GDM1 (cell line): ENCODE results near the gene ADAMTS2.

Experiments used
- DNase-seq: peaks from one replicate; lab custom pipeline; 2025; lab: John Stamatoyannopoulos, UW

Gene ADAMTS2

DNA sequence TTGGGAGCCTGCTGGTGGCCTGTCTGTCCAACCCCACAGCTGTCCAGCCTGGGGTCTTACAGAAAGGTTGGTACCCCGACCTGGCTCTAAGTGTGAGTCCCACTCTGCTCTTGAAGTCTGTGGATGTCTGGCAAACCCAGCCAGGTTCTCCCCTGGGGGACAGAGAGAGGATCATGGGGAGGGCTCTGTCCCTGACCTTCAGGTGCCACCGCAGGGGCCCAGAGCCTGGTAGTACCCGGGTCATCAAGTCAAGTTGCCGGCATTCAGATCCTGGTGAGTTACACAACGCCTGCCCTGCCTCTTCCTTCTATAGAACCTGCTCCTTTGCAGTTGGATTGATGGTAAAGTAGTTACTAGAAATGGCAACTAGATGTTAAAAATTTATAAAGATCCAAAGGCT lies 66.7 kb downstream of the ADAMTS2 start:
- no peak for DNase-seq

DNA sequence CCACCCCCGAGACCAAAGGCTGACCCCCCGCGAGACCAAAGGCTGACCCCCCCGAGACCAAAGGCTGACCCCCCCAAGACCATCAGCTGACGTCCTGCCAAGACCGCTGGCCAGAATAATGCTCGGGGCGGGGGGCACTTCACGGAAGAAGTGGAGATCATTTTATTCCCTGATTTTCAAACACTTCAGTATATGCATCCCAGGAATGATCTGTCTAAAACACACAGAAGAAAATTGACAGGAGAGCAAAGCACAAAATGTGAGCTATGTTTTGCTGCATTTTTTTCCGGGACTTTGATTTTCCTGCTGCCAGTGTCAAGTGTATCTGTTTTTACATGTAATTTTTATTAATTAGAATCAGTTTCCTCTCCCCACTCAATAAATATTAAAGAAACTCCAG lies 67.1 kb downstream of the ADAMTS2 start:
- DNase-seq: no peak

DNA sequence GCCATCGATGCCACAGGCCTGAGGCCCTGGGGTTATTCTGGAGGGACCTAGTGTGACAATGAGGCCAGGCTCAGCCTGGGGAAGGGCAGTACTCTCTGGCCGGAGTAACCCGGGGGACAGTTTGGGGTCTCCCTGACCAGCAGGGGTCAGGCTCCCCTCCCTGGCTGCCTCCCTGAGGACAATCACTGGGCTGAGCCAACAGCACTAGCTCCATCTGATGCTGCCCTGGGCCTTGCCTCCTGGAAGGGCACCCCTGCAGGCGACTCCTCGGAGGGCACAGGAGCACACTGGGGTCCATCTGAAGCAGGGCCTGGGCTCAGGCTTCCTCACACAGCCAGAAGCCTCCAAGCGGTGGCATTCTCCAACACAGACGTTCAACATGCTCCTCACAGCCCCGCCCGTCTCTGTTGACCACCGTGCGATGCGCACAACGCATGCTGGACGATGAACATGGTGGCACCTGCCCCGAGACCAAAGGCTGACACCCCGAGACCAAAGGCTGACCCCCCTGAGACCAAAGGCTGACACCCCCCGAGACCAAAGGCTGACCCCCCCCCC lies 68.3 kb downstream of the ADAMTS2 start:
- no peak for DNase-seq

- DNase-seq: no peak
Observed at GRCh38 chr5:179275941-179276837, 69.1 kb downstream of the ADAMTS2 start.

DNA sequence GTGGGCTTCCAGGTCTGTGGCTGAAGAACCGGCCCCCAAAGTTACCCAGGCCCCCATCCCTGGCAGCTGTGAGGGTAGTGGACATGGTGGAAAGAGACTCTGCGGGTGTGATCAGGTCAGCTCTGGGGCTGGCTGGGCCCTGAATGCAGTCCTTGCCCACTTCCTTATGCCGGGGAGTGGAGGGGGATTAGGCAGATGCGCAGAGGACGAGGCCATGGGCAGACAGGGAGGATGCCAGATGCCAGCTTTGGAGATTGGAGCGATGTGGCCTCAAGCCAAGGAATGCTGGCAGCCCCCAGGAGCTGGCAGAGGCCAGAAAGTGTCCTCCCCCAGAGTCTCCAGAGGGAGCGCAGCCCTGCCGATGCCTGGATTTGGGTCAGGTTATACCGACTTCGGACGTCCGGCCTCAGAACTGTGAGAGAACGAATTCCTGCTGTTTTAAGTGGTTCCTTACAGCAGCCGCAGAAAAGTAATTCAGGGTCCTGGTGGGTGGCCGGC lies 69.8 kb downstream of the ADAMTS2 start:
- DNase-seq: no peak

GRCh38 chr5:179274321-179275315 lies 70.6 kb downstream of the ADAMTS2 start:
- DNase-seq: no peak

DNA sequence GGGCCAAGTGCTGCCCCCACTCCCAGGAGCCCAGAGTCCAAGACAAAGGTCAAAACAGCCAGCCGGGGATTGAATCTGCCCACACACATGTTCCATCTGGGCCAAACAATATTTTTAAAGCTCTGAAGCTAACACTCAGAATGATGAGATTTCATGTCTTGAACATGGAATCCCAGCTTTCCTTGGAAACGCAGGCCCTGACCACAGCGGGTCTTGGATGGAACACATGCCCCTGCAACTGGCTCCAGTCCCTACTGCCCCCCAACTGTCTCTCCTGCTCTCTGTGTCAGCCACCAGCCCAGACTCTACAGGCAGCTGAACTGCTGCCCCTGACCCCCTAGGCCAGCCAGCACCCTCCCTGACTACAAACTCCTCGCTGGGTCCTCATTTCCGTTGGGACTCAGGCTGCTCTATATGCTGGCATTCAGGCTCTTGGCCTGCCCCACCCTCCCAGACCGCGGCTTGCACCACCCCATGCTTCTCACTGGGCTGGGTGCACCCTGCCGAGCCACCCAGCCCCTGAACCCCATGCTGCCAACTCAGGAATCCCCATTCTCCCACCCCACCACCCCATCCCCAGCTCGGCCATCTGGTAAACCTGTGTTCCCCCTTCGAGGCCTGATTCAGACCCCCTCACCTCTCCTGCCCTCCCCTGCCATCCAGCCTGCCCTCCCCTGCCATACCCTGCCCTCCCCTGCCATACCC lies 71.7 kb downstream of the ADAMTS2 start:
- DNase-seq: no peak

DNA sequence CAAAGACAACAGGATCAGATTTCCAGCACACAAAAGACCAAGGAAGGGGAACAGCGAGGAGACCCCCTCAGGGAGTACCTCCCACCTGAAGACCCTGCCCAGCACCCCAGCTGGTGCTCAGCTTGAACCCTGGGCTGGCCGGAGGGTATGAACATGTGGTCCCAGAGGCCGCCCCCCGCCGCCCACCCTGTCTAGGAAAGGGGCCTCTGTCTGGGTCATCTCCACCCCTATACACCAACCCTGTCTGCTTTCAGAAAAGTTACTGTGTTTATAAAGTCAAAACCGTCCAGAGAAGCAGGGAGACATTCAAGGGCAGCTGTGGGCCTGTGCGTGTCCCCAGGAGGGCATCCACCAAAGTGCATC lies 72.2 kb downstream of the ADAMTS2 start:
- DNase-seq: no peak

DNA sequence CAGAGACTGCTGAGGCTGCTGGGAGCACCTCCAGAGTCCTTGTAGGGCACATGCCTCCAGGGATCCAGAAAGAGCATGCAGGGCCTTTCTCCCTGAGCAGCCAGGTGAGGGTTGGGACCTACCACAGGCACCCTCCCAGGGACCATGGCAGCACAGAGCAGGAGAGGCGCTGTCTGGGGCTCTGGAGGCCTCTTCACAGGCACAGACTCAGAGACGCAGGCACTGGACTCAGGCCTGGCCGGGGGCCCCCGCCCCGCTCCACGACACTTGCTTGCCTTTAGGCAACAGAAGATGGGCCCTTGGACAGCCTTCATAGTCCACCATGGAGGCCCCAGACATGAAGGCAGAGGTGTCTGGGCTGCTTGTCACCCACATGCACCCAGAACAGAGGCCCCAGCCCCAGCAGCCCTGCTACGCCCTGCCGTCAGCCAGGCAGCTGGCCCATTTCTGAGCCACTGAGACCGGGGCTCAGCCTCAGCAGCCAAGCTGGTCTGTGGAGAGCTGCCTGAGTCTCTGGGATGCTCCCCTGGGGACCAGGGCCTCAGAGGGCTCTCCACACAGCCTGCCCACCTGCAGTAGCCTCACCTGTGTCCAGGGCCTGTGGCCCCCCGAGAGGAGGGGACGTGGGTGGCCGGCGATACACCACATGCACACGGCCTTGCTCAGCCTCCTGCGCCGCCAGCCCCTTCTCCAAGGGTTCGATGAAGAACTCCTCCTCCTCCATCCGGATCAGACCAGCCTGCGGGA lies 72.8 kb downstream of the ADAMTS2 start:
- DNase-seq: no peak

DNA sequence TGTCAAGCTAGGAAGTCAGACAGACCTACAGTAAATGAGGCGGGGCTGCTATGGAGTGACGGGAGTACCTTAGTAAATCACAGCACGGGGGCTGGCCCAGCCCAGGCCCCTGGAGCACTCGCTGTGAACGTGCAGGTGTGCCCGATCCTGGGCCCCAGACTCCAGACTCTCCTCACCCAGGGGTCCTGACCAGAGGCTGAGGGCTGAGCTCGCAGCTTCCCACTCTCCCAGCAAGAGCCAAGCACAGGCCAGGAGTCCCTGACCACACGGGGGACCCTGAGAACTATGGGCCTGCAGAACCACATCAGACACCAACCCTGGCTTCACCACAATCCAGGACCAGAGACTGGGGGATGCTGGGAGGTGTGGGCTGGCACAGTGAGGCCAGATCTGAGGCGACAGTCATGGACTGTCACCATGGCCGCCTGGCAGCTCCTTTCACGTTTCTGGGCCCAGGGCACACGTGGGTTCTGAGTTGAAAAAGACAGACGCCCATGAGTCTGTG lies 73.4 kb downstream of the ADAMTS2 start:
- DNase-seq: no peak

GRCh38 chr5:179271428-179271734 lies 73.9 kb downstream of the ADAMTS2 start:
- DNase-seq: no peak

DNA sequence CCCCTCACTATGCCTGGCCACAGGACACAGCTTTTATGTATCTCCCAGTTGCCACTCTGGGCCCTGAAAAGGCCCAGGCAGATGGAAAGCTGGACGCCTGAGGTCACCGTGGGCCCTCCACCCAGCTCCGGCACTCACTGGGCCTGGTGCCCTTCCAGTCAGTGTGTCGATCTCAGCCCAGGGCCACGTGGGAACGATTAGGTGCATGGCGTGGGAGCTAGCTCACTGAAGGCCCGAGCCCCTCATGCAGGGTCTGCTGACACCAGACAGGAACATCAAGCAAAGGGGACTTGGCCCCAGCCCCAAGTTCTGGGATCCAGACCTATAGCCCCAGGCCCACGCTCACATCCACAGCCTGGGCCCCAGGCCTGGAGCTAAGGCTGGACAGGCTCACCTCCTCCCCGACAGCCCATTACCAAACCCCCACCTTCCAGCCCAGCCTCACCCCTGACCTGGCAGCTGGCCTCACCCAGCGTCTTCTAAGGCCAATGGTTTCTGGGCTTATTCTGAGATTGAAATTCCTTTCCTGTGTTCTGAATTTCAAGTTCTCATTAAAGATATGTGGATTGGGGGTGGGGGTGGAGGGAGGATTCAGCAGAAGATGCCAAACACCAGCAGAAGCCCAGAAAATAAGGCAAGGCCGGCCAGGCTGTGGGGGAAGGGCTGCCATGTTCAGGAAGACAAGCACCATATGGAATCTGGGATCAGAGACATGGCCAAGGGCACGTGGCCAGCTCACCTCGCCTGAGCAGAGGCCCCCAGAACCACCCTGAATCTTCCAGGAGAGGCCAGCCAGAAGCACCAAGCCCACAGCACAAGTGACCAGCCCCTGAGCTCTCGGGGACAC lies 74.5 kb downstream of the ADAMTS2 start:
- DNase-seq: no peak

DNA sequence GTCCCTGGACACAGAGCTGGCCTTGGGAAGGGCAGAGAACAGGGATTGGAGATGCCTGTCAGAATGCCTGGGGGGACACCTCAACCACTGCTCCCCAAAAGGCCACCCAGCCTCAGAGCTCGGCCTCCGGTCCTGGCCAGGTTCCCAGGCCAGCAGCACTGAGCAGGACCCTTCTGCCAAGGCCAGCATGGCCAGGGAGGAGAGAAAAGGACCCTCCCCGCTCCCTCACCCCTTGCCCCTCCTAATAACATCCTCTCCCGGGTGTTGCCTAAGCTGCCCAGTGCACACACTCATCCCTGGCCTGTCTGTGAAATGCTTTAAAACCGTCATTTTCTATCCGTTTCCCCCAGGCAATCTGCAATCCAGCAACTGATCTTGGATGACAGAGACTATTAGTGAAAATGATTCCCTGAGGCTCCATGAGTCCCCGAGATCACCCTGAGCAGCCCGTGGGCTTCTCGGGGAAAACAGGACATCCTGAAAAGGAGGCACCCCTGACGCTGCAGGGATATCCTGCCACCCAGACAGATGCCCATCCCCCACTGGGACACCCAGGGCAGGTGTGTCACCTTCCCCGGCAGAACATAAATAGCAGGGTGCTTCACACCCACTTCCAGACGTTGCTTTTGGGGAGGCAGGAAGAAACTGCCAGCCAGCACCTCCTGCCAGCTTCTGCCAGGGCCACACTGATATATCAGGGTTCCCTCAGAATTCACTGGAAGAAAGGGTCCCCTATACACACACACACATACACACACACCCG lies 75.3 kb downstream of the ADAMTS2 start:
- no peak for DNase-seq

DNA sequence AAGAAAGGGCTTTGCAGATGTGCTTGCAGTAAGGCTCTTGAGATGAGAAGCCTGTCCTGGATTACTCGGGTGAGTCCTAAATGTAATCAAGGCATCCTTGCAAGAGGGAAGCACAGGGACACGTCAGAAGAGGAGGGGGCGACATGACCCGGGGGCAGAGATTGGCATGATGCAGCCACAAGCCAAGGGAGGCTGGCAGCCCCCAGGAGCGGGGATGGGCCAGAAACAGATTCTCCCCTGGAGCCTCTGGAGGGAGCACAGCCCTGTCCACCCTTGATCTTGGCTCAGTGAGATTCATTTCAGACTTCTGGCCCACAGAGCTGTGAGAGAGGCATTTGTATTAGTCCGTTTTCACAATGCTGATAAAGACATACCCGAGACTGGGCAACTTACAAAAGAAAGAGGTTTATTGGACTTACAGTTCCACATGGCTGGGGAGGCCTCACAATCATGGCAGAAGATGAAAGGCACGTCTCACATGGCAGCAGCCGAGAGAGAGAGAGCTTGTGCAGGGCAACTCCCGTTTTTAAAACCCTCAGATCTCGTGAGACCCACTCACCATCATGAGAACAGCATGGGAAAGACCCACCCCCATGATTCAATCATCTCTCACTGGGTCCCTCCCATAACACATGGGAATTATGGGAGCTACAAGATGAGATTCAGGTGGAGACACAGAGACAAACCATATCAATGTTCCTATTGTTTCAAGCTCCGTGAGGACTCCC lies 76.1 kb downstream of the ADAMTS2 start:
- no peak for DNase-seq

DNA sequence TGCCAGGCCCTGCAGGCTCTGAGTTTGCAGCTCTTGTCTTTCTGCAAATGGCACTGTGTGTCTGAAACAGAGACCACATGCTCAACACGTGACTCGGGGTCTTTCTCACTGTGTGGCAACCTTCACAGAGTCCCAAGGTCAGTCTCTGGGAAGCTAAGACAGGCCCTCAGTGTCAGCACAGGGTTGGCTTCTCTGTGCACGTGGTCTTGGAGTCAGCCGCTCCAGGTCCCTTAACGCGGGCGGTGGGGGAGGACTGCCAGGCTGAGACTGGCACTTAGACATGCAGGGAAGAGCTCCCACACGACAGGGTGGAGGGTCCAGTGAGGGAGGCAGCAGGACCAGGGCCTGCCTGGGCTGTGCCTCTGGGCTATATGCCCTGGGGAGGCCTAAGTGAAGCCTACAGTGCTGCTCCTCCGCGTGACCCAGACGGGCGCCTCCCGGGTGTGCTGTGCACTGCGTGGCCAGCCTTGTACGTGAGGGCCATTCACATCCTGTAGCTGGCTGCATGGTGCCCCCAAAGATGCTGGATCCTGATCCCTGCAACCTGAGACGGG lies 76.8 kb downstream of the ADAMTS2 start:
- DNase-seq: no peak

DNA sequence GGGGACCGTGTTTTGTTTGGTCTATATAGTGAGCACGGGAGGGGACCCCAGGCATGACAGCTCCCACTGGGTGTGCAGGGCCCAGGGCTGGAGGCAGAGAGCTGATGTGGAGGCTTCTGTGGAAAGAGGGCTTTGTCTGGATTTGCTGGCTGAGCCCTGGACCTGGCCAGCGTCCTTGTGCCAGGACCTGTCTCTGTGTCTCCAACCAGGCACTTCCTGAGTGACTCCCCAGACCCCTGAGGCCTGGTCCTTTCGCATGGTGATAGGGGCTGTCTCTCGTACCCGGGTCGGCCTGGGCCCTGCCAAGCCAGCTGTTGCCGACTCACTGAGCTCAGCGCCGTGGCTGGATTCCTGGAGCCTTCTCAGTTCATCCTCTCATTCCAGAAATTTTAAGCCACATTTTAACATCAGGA lies 77.6 kb downstream of the ADAMTS2 start:
- no peak for DNase-seq

DNA sequence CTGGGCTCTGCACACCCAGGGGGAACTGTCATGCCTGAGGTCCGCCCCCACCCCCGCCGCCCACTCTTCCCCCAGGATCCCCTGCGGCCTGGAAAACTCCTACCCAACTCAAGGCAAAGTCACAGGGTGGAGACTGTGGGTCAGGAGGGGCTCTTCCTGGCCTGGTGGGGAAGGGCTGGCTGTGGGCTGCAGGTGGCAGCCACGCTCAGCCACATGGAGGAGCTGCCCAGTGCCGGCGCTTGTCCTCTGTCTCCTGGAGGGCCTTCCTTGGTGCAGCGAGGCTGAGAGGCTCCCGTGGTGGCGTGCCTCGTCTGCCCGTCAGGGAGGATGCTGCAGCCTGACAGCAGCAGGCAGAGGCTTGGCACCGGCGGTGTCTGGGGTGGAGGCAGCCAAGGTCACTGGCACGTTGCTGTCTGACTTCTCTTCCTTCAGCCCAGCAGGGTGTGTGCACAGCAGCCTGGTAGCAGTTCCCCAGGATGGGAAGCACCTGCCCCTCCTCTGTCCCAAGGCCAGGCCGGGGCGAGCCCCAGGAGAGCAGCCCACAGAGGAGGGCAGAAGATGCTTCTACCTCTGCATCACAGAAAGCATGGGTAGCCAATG lies 78.1 kb downstream of the ADAMTS2 start:
- DNase-seq: no peak
